CD14-positive monocyte (primary cell): ENCODE measurements around the gene DNMBP. TPM values are rescaled to one million over a fixed set of nuclear protein-coding genes. Genes with fewer than 3 reads are reported as not detected.
"Not testable (repeated sequence)": the region's sequence is repeated elsewhere in the genome, so short reads cannot be mapped to it uniquely, and the experiment has no call there.

Experiments used
- DNase-seq, 3 donors: peaks; one replicate each; pipeline ENCODE4 v3.0.0-alpha.2; 2011 to 2022
- H2AFZ ChIP-seq: 2 replicates; pipeline ENCODE4 v1.6.0; 2012; ENCODE audit warnings: mild to moderate bottlenecking, low read depth, low read length, inconsistent platforms; ENCODE audit not compliant: insufficient read depth, poor library complexity, severe bottlenecking
- H3K27ac ChIP-seq, 2 donors: 1 replicate in 1 of 2; 2 replicates in 1 of 2; pipeline ENCODE4 v1.5.1; 2012 to 2013; ENCODE audit warnings: low read length in 2 of 2, control low read depth in 1 of 2, inconsistent platforms in 1 of 2, low read depth in 1 of 2, mild to moderate bottlenecking in 1 of 2
- H3K27me3 ChIP-seq, 2 donors: one replicate each; pipeline versions ENCODE4 v1.6.0 to v1.6.1; 2011 to 2013; ENCODE audit warnings: low read length in 2 of 2; ENCODE audit not compliant: control insufficient read depth in 2 of 2, insufficient read depth in 2 of 2
- H3K36me3 ChIP-seq, 2 donors: replicated peaks in 1 of 2; 1 replicate in 1 of 2; 2 replicates in 1 of 2; pipeline versions ENCODE4 v1.5.1 to v1.6.1; 2012 to 2013; ENCODE audit warnings: low read length in 2 of 2, control low read depth in 1 of 2, inconsistent platforms in 1 of 2, mild to moderate bottlenecking in 1 of 2; ENCODE audit not compliant: insufficient read depth in 2 of 2, control insufficient read depth in 1 of 2
- H3K4me1 ChIP-seq, 2 donors: 1 replicate in 1 of 2; 2 replicates in 1 of 2; pipeline versions ENCODE4 v1.5.1 to v1.6.1; 2012 to 2013; ENCODE audit warnings: low read length in 2 of 2, control low read depth in 1 of 2, inconsistent platforms in 1 of 2, mild to moderate bottlenecking in 1 of 2, moderate library complexity in 1 of 2; ENCODE audit not compliant: insufficient read depth in 2 of 2, control insufficient read depth in 1 of 2
- H3K4me2 ChIP-seq: replicated peaks from 2 replicates; pipeline ENCODE3; 2012; ENCODE audit warnings: low read length, moderate library complexity, mild to moderate bottlenecking; ENCODE audit not compliant: poor library complexity, severe bottlenecking; ENCODE audit errors: extremely low read depth
- H3K4me3 ChIP-seq, 3 experiments: fragments of 200-600 bp in 1 of 3; sonication (generic) in 1 of 3; replicated peaks in 1 of 3; 1 replicate in 2 of 3; 2 replicates in 1 of 3; pipeline ENCODE4 v1.5.1; 2011 to 2013; ENCODE audit warnings: low read length in 3 of 3, mild to moderate bottlenecking in 3 of 3, control low read depth in 2 of 3, low read depth in 2 of 3, inconsistent platforms in 1 of 3, moderate library complexity in 1 of 3
- H3K79me2 ChIP-seq: 2 replicates; pipeline ENCODE4 v1.6.0; 2012; ENCODE audit warnings: mild to moderate bottlenecking, control low read depth, inconsistent platforms, low read length, moderate library complexity; ENCODE audit not compliant: insufficient read depth
- H3K9ac ChIP-seq: 2 replicates; pipeline ENCODE4 v1.6.0; 2017; ENCODE audit warnings: low read length, mild to moderate bottlenecking; ENCODE audit not compliant: insufficient read depth, poor library complexity, severe bottlenecking
- H3K9me3 ChIP-seq, 2 donors: replicated peaks in 1 of 2; 1 replicate in 1 of 2; 2 replicates in 1 of 2; pipeline versions ENCODE4 v1.5.1 to v1.6.1; 2012 to 2013; ENCODE audit warnings: low read length in 2 of 2, control low read depth in 1 of 2; ENCODE audit not compliant: control insufficient read depth in 1 of 2, insufficient read depth in 1 of 2
- H4K20me1 ChIP-seq: 2 replicates; pipeline ENCODE4 v1.6.0; 2012; ENCODE audit warnings: mild to moderate bottlenecking, low read length, control low read depth, moderate library complexity; ENCODE audit not compliant: insufficient read depth
- H3K27ac Mint-ChIP-seq, 7 donors: one replicate each; pipeline ENCODE4 v1.8.0; 2020; ENCODE audit warnings: mild to moderate bottlenecking in 7 of 7, mixed read lengths in 7 of 7, moderate library complexity in 6 of 7, inconsistent platforms in 2 of 7
- H3K27me3 Mint-ChIP-seq, 3 donors: one replicate each; pipeline ENCODE4 v1.8.0; 2021 to 2022; ENCODE audit warnings: low read depth in 3 of 3, mild to moderate bottlenecking in 3 of 3, mixed read lengths in 3 of 3, moderate library complexity in 3 of 3, inconsistent platforms in 1 of 3
- H3K36me3 Mint-ChIP-seq, 2 donors: one replicate each; pipeline ENCODE4 v1.8.0; 2020; ENCODE audit warnings: mixed read lengths in 2 of 2, inconsistent platforms in 1 of 2, mild to moderate bottlenecking in 1 of 2
- H3K4me1 Mint-ChIP-seq: one replicate; pipeline ENCODE4 v1.8.0; 2020; ENCODE audit warnings: mild to moderate bottlenecking, mixed read lengths
- H3K4me3 Mint-ChIP-seq, 2 donors: one replicate each; pipeline ENCODE4 v1.8.0; 2020; ENCODE audit warnings: mild to moderate bottlenecking in 2 of 2, mixed read lengths in 2 of 2, moderate library complexity in 1 of 2
- H3K9me3 Mint-ChIP-seq, 7 donors: one replicate each; pipeline ENCODE4 v1.8.0; 2020 to 2022; ENCODE audit warnings: mixed read lengths in 7 of 7, mild to moderate bottlenecking in 6 of 7, moderate library complexity in 6 of 7, inconsistent platforms in 2 of 7
- WGBS: methylation state at CpG from one replicate; pipeline ENCODE4 v1.1.5; 2013; ENCODE audit warnings: missing lambda C conversion rate; ENCODE audit not compliant: insufficient coverage; 5-methylcytosine and 5-hydroxymethylcytosine counted together
- intact Hi-C, 2 donors: fragments of 100-400 bp; cut with micrococcal nuclease; formaldehyde crosslinking; loops; one replicate each; pipeline versions ENCODE4 v1.15.0 to v1.15.1; 2023
- polyA plus RNA-seq, 3 donors: library from polyadenylated mRNA; depleted of rRNA in 1 of 3; unstranded in 2 of 3; stranded (reverse) in 1 of 3; fragments of 300-500 nt in 2 of 3; fragments of >200 nt in 1 of 3; fragmentation: Illumina TruSeq in 2 of 3; gene quantifications; 1 replicate in 2 of 3; 2 replicates in 1 of 3; pipeline ENCODE4 v1.2.3, GENCODE V29; 2012 to 2021
- TF ChIP-seq, protein P1 (sequence below): fragments of 200-600 bp; IDR thresholded peaks from one replicate; pipeline ENCODE4 v1.8.0; 2022; ENCODE audit warnings: antibody characterized with exemption, mild to moderate bottlenecking

Gene DNMBP
- polyA plus RNA-seq, 3 donors, result 0.83 to 10.3 (median 1.2) TPM

DNA sequence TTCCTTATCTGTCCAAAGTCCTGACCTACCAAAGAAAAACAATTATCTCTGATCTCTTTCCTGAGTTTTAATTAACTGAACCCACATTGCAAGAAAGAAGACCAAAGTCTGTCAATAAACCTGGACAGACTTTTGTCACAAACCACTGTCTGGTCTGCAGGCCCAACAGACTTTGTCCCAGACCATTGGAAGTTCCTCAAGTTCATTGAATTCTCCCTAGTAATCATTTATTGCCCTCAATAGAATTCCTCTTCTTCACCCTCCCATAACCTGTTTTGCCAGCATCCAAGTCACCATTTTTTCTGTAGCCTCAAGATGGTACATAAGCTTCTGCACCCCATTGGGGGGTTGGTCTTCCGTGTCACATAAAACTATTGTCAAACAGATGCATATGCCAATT is 3.9 kb upstream of the DNMBP start:
- H3K36me3 Mint-ChIP-seq, result no peaks in the 10 kb centered on the region
- H3K27ac ChIP-seq, result no peak overlapping the region
- peaks cover 14% of the 10 kb centered on the region for H3K4me1 Mint-ChIP-seq
- no peaks in the 10 kb centered on the region for H4K20me1 ChIP-seq
- TF ChIP-seq, protein P1, sequence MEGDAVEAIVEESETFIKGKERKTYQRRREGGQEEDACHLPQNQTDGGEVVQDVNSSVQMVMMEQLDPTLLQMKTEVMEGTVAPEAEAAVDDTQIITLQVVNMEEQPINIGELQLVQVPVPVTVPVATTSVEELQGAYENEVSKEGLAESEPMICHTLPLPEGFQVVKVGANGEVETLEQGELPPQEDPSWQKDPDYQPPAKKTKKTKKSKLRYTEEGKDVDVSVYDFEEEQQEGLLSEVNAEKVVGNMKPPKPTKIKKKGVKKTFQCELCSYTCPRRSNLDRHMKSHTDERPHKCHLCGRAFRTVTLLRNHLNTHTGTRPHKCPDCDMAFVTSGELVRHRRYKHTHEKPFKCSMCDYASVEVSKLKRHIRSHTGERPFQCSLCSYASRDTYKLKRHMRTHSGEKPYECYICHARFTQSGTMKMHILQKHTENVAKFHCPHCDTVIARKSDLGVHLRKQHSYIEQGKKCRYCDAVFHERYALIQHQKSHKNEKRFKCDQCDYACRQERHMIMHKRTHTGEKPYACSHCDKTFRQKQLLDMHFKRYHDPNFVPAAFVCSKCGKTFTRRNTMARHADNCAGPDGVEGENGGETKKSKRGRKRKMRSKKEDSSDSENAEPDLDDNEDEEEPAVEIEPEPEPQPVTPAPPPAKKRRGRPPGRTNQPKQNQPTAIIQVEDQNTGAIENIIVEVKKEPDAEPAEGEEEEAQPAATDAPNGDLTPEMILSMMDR, result no peak
- no peak overlapping the region for H2AFZ ChIP-seq
- DNase-seq, result no peak
- intact Hi-C loops, result loop anchor here in 1 of 2 donors (5.0 kb wide), 1 partner anchor 36 kb away; no protein-coding TSS in a partner anchor
- H3K4me2 ChIP-seq, result no peak overlapping the region
- H3K9me3 Mint-ChIP-seq, result peaks cover 0 to 4% (median 0%) of the 10 kb centered on the region in 7 donors
- peaks cover 8 to 28% (median 14%) of the 10 kb centered on the region in 3 donors for H3K27me3 Mint-ChIP-seq
- WGBS, result 100% methylated on average over 1 of the region's 1 CpG
- H3K4me3 ChIP-seq, result no peak overlapping the region
- H3K27ac Mint-ChIP-seq, result no peak overlapping the region
- no peaks in the 10 kb centered on the region for H3K9me3 ChIP-seq
- H3K79me2 ChIP-seq, result peaks cover 4% of the 10 kb centered on the region
- no peaks in the 10 kb centered on the region for H3K36me3 ChIP-seq
- H3K9ac ChIP-seq, result no peak overlapping the region
- H3K27me3 ChIP-seq, result no peaks in the 10 kb centered on the region
- no peak overlapping the region for H3K4me3 Mint-ChIP-seq
- peaks cover 10 to 11% of the 10 kb centered on the region in 2 donors for H3K4me1 ChIP-seq

DNA sequence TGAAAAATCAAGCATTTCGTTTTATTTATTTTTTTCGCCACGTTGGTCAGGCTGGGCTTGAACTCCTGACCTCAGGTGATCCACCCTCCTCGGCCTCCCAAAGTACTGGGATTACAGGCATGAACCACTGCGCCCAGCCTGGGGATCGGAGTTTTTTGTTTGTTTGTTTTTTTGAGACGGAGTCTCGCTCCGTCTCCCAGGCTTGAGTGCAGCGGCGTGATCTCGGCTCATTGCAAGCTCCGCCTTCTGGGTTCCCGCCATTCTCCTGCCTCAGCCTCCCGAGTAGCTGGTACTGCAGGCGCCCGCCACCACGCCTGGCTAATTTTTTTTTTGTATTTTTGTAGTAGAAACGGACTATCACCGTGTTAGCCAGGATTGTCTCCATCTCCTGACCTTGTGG is 2.2 kb upstream of the DNMBP start:
- not testable (repeated sequence) for H2AFZ ChIP-seq, H4K20me1 ChIP-seq, H3K36me3 ChIP-seq, H3K9me3 ChIP-seq, H3K36me3 Mint-ChIP-seq, H3K9me3 Mint-ChIP-seq, H3K27me3 ChIP-seq, H3K9ac ChIP-seq, H3K4me2 ChIP-seq, DNase-seq, H3K27ac ChIP-seq, H3K4me3 ChIP-seq, H3K27ac Mint-ChIP-seq
- peaks cover 29% of the 10 kb centered on the region for H3K4me1 Mint-ChIP-seq
- peaks cover 8 to 24% (median 18%) of the 10 kb centered on the region in 3 donors for H3K27me3 Mint-ChIP-seq
- intact Hi-C loops, result loop anchor here in 1 of 2 donors (5.0 kb wide), 1 partner anchor 35 kb away; no protein-coding TSS in a partner anchor
- 96% methylated on average over 17 of the region's 20 CpGs for WGBS
- Histone ChIP-seq H3K79me2 (peaks cover 21% of the 10 kb centered on the region), H3K4me1 (peaks cover 15 to 24% of the 10 kb centered on the region in 2 donors)
- peak overlapping the region in 1 of 2 donors; percentile 17 for H3K4me3 Mint-ChIP-seq
